G401.6 (cell line): ENCODE results near the gene SHFL.

Source experiments
- FAIRE-seq: peaks from 2 replicates; lab custom pipeline; 2012; peaks lifted over from hg19 to GRCh38; lab: Jason Lieb, UNC

Gene SHFL

GRCh38 chr19:10134040-10134439, 47.9 kb downstream of the SHFL start:
- FAIRE-seq = no peak

GRCh38 chr19:10135551-10136334, 49.6 kb downstream of the SHFL start:
- no peak for FAIRE-seq

- no peak for FAIRE-seq
Observed at GRCh38 chr19:10136936-10137335, 50.8 kb downstream of the SHFL start.

DNA sequence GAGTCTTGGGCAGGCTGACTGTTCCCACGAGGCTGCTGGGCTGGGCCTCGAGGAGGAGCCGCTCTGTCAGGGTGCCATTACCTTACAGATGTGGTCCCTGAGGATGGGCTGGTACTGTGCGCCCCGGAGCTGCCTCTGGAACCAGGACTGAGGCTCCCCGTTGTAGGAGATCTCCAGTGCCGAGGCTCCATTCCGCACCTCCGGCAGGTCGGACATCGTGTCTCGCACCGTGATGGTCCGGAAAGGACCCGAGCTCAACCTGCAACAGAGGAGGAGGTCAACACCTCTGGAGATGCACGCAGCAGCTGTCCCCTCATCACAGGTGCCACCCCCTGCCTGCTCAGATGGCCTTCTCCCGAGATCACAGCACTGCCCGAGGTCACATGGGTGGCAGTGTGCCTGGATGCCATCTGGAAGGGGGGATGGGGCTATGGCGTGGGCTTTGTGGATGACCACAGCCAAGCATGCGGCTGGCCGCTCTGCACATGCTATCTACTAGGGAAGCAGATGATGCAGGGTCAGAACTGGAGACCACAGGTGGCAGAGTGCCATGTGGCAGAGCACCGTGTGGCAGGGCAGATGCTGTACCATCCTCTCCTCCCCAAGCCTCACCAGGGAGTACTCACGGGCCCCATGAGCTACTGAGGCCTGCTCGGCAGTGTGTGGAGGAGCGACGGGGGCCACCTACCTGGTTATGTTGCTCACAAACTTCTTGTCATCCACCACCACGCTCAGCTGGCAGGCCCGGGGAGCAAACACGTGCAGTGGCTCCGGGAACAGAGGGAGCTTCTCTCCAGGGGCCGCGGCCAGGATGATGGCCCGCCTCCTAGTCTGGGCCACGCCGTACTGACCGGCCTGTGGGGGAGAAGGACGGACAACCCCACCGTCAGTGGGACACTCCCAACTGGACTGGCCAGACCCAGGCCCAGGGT, 51.9 kb downstream of the SHFL start:
- no peak for FAIRE-seq

DNA sequence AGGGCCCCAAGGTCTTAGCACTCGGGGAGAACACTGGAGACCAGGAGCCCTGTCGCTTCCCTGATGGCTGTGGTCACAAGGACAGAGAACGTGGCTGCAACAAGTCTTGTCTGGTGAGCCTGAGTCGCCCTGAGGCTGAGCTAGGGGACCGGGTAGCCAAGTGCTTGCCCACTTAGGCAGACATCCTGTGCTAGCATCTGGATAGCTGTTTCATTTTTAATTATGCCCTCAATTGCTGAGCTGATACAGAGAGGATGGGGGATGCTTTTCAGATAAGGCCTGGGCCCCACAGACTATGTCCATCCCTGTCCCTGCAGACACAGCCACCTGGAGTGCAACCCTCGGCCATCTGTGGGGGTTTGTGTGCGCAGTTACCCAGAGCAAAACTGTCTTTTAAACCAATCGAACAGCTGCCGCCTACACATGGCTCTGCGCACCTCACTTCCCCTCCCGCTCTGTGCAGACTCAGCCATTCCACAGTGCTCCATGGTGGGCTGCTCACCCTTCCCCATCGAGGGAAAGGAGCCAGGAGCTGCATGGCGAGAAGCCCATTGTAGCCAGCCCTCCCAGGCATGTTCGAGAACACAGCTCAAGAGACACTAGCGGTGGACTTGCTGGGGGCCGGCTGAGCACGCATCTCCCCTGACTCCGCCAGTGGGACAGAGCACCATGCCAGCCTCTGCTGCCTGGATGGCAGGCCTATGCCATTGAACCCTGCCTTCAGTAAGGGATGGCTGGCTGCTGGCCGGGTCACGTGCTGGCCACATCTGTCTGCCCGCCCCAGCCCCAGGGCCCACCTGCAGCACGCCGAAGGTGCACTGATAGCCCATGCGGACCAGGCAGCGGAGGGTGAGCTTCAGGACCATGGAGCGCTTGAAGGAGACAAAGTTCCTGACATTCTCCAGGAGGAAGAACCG, 53.0 kb downstream of the SHFL start:
- no peak for FAIRE-seq

- no peak for FAIRE-seq
Observed at GRCh38 chr19:10139952-10140351, 53.8 kb downstream of the SHFL start.

- no peak for FAIRE-seq
Observed at GRCh38 chr19:10141479-10141878, 55.4 kb downstream of the SHFL start.

- no peak for FAIRE-seq
Observed at GRCh38 chr19:10141973-10142372, 55.9 kb downstream of the SHFL start.
